RWPE2 (cell line): ENCODE results near the gene AGO3.

Experiments
- ATAC-seq: fragments of 200-7000 bp; cut with Tn5 transposase; 3 replicates; pipeline ENCODE4 v1.9.1; 2021; ENCODE audit warnings: low read depth
- DNase-seq: peaks from one replicate; pipeline ENCODE4 v3.0.0-alpha.2; 2020; ENCODE audit warnings: low spot score
- H3K27ac ChIP-seq: fragments of 450-650 bp; 2 replicates; pipeline ENCODE4 v1.5.1; 2017; ENCODE audit warnings: mild to moderate bottlenecking; ENCODE audit not compliant: poor library complexity, severe bottlenecking
- H3K27me3 ChIP-seq: fragments of 250-450 bp; sonication (Bioruptor Pico); 2 replicates; pipeline ENCODE4 v1.5.1; 2021; ENCODE audit warnings: mild to moderate bottlenecking, moderate library complexity; ENCODE audit not compliant: insufficient read depth, poor library complexity, severe bottlenecking
- H3K36me3 ChIP-seq: fragments of 250-450 bp; sonication (Bioruptor Pico); 2 replicates; pipeline ENCODE4 v1.5.1; 2020; ENCODE audit warnings: low read depth, mild to moderate bottlenecking, moderate library complexity
- H3K4me1 ChIP-seq: fragments of 250-450 bp; sonication (Bioruptor Pico); 2 replicates; pipeline ENCODE4 v1.5.1; 2021; ENCODE audit warnings: mild to moderate bottlenecking, moderate library complexity; ENCODE audit not compliant: insufficient read depth, poor library complexity, severe bottlenecking
- H3K4me3 ChIP-seq: fragments of 250-450 bp; sonication (Bioruptor Pico); 2 replicates; pipeline ENCODE4 v1.5.1; 2021; ENCODE audit warnings: mild to moderate bottlenecking, moderate library complexity; ENCODE audit not compliant: severe bottlenecking
- H3K9me3 ChIP-seq: fragments of 250-450 bp; sonication (Bioruptor Pico); 2 replicates; pipeline ENCODE4 v1.5.1; 2021; ENCODE audit warnings: mild to moderate bottlenecking, moderate library complexity; ENCODE audit not compliant: severe bottlenecking
- CTCF ChIP-seq: fragments of 450-650 bp; IDR thresholded peaks from one replicate; pipeline ENCODE4 v1.5.1; 2017; ENCODE audit warnings: mild to moderate bottlenecking, moderate library complexity; ENCODE audit not compliant: poor library complexity, severe bottlenecking

Gene AGO3

GRCh38 chr1:35931446-35932157, 697 bp downstream of the AGO3 start:
- H3K36me3 ChIP-seq, result no peaks in the 10 kb centered on the region
- H3K4me3 ChIP-seq, result peak overlapping the region; percentile 90
- ATAC-seq (peak; percentile 47), DNase-seq (no peak)
- no peaks in the 10 kb centered on the region for H3K9me3 ChIP-seq
- H3K27ac ChIP-seq, result peak overlapping the region; percentile 81
- TF ChIP-seq CTCF, result no peak
- peaks cover 13% of the 10 kb centered on the region for H3K4me1 ChIP-seq
- H3K27me3 ChIP-seq, result no peaks in the 10 kb centered on the region

DNA sequence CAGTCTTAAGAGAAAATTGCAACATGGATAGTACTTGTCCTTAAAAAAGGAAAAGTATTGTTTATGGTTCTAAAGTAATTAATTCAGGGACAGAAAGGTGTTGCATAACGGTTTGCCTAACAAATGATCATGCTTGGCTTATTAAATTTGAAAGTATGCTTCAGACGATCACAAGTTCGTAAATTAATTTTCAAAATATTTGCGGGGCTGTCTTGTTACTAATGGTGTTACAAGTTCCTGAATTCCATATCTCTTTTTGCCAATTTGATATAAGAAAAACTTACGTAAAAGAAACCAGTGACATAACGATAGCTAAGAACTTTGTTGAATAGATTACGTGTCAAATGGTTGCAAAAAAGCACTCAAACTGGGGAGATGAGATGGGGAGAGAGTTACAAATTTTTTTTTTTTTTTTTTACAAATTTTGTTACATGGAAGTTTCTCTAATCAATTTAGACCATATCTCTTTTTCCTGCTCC, 1.3 kb downstream of the AGO3 start:
- Histone ChIP-seq H3K27me3 (no peaks in the 10 kb centered on the region), H3K9me3 (no peaks in the 10 kb centered on the region), H3K4me1 (peaks cover 13% of the 10 kb centered on the region), H3K27ac (peak overlapping the region; percentile 81), H3K4me3 (peak overlapping the region; percentile 90), H3K36me3 (no peaks in the 10 kb centered on the region)
- DNase-seq (no peak), ATAC-seq (no peak)
- no peak for TF ChIP-seq CTCF

DNA sequence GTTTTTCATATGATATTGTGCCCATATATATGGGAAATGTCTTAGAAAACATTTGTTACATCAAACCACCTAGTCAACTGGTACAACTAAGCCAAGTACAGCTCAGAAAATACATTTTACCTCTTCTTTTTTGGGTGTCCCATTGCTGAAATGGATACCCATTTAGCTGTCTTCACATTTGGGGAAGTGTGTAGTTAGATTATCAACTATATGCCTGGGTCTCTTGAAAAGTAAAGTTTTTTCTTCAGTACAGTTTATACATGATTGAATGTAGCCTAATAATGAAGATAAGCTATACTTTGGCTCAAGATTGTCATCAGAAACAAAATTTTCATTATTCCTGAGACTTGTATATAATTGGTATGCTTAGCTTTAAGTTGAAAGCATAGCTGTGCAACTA, 2.0 kb downstream of the AGO3 start:
- no peak for ATAC-seq
- H3K4me1 ChIP-seq, result peaks cover 13% of the 10 kb centered on the region
- no peak overlapping the region for H3K27ac ChIP-seq
- no peaks in the 10 kb centered on the region for H3K9me3 ChIP-seq
- no peak for TF ChIP-seq CTCF
- no peak for DNase-seq
- H3K27me3 ChIP-seq, result no peaks in the 10 kb centered on the region
- H3K36me3 ChIP-seq, result no peaks in the 10 kb centered on the region
- H3K4me3 ChIP-seq, result peak overlapping the region; percentile 90

GRCh38 chr1:35935442-35936388, 4.8 kb downstream of the AGO3 start:
- TF ChIP-seq CTCF, result no peak
- Histone ChIP-seq H3K9me3 (no peaks in the 10 kb centered on the region), H3K27me3 (no peaks in the 10 kb centered on the region), H3K36me3 (peaks cover 7% of the 10 kb centered on the region), H3K4me1 (peaks cover 13% of the 10 kb centered on the region), H3K27ac (no peak overlapping the region), H3K4me3 (no peak overlapping the region)
- DNase-seq (no peak), ATAC-seq (no peak)
